IMR-90 (cell line): ENCODE data around the gene CIITA.

ENCODE experiments used
- BHLHE40 ChIP-seq: fragments of 150-350 bp; IDR thresholded peaks from 2 replicates; pipeline ENCODE4 v1.6.1; 2016; ENCODE audit warnings: mild to moderate bottlenecking, low read depth, low read length
- CEBPB ChIP-seq: IDR thresholded peaks from 2 replicates; pipeline ENCODE4 v1.6.1; 2012; ENCODE audit warnings: low read depth, low read length, improper control_type of control experiment
- CTCF ChIP-seq: conservative IDR thresholded peaks from 2 replicates; pipeline ENCODE4 v1.5.1; 2012; ENCODE audit warnings: mild to moderate bottlenecking, low read depth, low read length, improper control_type of control experiment
- FOS ChIP-seq: fragments of 150-350 bp; IDR thresholded peaks from 2 replicates; pipeline ENCODE4 v1.6.1; 2016; ENCODE audit warnings: low read depth, low read length
- MAZ ChIP-seq: IDR thresholded peaks from 2 replicates; pipeline ENCODE4 v1.6.1; 2012; ENCODE audit warnings: low read depth, mild to moderate bottlenecking, low read length, improper control_type of control experiment, moderate library complexity, borderline replicate concordance
- MXI1 ChIP-seq: IDR thresholded peaks from 2 replicates; pipeline ENCODE4 v1.6.1; 2012; ENCODE audit warnings: low read depth, mild to moderate bottlenecking, low read length, moderate library complexity, borderline replicate concordance
- POLR2A ChIP-seq: IDR thresholded peaks from 2 replicates; pipeline ENCODE4 v1.6.1; 2012; ENCODE audit warnings: mild to moderate bottlenecking, low read depth, low read length
- RAD21 ChIP-seq: IDR thresholded peaks from 2 replicates; pipeline ENCODE4 v1.6.1; 2012; ENCODE audit warnings: low read length, improper control_type of control experiment
- RCOR1 ChIP-seq: IDR thresholded peaks from 2 replicates; pipeline ENCODE4 v1.6.1; 2012; ENCODE audit warnings: mild to moderate bottlenecking, low read length, improper control_type of control experiment; ENCODE audit not compliant: insufficient replicate concordance
- RFX5 ChIP-seq: IDR thresholded peaks from 2 replicates; pipeline ENCODE4 v1.8.0; 2012; ENCODE audit warnings: low read depth, mild to moderate bottlenecking, low read length, moderate library complexity

DNA sequence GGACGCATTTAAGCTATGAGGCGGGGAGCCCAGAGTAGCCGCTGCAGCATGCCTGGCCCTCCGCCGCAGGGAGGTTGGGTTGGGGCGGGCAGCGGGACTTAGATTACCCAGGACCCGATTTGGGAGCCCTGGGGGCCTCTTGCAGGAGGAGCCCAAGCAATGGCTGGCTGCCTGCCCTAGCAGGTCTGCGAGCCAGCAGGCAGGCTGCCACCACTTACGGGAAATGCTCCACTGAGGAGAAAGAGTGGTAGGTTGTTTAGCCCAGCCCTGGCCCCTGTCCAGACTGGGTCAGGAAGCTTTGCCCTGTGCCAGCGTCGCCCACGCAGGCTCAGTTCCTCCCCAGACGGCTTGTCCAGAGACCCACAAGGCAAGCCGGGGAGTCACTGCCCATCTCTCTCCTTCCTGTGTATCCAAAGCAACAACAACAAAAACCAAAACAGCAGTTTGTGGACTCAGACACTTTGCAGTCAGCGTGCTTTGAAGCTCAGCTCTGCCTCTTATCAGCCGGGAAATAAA is 48.1 kb upstream of the CIITA start:
- TF ChIP-seq POLR2A (no peak), CEBPB (no peak), FOS (no peak), CTCF (no peak), RCOR1 (no peak), BHLHE40 (no peak), RAD21 (no peak), RFX5 (no peak), MAZ (no peak), MXI1 (no peak)
